Hematopoietic multipotent progenitor cell treated with erythropoietin and hydrocortisone succinate and interleukin-3 and kit ligand, for 17 days (in vitro differentiated cells): ENCODE data around the gene INTS7.
"Not testable (repeated sequence)": the region's sequence is repeated elsewhere in the genome, so short reads cannot be mapped to it uniquely, and the experiment has no call there.

Experiments
- DNase-seq: peaks from one replicate; pipeline ENCODE4 v3.0.0-alpha.2; 2015; ENCODE audit warnings: low spot score

INTS7 gene

DNA sequence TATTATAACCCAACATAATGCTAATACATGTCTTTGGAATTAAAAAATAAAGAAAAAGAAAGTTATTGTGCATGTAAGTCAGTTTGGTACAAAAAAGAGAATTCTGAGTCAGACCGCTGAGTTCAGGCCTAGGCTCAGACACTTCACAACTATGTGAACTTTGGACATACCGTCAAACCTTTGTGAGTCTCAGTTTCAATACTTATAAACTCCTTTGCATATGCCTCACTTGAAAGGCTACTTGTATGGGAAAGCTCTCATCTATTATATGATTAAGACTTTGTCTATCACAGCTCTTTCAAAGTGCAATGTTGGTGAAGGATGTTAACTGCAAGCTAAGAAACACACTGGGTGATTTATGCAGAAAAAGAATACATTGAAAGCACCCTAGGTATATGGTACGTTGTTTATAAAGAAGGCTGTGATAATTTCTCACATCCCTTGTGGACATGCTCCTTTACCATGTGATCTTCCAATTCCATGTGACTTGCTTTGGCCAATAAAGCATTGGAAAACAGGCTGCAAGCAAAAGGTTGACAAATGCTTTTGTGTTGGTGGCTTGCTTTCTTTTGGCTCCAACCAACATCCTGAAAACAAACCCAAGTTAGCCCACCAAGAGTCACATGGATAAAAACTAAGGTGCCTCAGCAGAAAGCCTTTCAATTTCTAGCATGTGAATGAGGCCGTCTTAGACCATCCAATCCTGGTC is 49.6 kb downstream of the INTS7 start:
- no peak for DNase-seq

GRCh38 chr1:211978596-211978995 is 56.8 kb downstream of the INTS7 start:
- DNase-seq, result no peak

GRCh38 chr1:211975152-211975941 is 60.0 kb downstream of the INTS7 start:
- no peak for DNase-seq

DNA sequence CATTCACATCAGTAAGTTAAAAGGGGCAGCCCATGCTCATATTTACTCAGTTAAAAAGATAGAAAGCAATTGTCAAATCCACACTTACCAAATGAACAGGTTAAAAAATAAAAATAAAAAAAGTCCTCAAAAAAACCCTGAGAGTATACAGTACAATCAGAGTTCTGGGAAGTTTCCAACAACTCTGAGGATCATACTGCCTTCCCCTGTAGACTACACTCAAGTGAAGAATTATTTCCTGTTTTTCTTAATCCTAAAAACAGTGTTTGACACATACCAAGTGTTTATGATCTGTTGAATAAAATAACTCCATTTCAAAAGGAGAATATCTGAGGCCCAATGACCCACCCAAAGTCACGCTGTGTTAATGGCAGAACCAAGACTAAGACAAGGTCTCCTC is 61.8 kb downstream of the INTS7 start:
- DNase-seq, result no peak

- DNase-seq, result no peak
Observed at GRCh38 chr1:211968200-211968834, 67.0 kb downstream of the INTS7 start.

DNA sequence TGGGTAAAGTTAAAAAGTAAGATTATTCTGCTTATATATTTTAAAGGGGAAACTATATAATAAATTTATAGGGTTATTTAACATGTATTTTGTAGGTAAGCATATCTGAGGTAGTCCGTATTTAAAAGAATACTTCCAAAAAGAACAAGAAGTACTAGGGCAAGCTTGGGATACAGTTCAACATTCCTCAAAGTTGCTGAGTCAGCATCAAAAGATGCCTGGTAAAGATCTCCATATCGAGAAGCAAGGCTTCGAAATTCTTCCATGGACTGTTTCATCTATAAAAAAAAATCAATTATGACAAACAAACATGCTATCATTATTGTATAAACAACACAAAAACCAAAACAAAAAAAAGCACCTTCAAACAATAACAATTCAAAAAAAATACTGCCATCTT is 67.7 kb downstream of the INTS7 start:
- DNase-seq, result no peak

DNA sequence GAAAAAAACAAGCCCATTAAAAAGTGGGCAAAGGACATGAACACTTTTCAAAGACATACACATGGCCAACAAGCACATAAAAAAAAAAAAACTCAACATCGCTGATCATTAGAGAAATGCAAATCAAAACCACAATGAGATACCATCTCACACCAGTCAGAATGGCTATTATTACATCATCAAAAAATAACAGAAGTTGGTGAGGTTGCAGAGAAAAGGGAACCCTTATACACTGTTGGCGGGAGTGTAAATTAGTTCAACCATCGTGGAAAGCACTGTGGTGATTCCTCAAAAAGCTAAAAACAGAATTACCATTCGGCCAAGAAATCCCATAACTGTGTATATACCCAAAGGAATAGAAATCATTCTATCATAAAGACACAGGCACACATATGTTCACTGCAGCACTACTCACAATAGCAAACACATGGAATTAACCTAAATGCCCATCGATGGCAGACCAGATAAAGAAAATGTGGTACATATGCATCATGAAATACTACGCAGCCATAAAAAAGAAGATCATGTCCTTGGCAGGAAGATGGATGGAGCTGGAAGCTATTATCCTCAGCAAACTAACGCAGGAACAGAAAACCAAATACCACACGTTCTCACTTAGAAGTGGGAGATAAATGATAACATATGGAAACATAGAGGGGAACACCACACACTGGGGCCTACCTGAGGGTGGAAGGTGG is 70.1 kb downstream of the INTS7 start:
- DNase-seq, result no peak

- DNase-seq, result no peak
Observed at GRCh38 chr1:211959680-211960079, 75.7 kb downstream of the INTS7 start.

DNA sequence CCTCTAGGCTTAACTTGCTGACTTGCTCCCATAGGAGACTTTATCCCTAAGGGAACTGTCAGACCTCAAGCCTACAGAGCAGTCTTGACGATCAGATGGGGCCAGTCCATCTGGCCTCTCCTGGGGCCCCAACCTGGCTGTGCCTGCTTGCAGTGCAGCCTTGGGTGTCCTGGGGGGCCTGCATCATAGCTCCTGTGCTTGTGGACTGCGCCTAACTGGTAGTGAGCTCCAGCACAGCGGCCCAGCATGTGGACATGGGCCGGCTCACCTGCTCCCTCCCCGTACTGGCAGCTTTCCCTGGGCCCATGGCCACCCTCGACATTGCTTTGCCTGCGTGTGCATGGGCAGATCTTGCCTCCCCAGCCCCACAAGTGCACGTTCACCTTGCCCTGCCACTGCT is 76.1 kb downstream of the INTS7 start:
- DNase-seq, result no peak

DNA sequence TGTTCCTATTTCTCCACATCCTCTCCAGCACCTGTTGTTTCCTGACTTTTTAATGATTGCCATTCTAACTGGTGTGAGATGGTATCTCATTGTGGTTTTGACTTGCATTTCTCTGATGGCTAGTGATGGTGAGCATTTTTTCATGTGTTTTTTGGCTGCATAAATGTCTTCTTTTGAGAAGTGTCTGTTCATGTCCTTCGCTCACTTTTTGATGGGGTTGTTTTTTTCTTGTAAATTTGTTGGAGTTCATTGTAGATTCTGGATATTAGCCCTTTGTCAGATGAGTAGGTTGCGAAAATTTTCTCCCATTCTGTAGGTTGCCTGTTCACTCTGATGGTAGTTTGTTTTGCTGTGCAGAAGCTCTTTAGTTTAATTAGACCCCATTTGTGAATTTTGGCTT is 81.3 kb downstream of the INTS7 start:
- DNase-seq, result not testable (repeated sequence)

- not testable (repeated sequence) for DNase-seq
Observed at GRCh38 chr1:211953543-211953942, 81.8 kb downstream of the INTS7 start.

DNA sequence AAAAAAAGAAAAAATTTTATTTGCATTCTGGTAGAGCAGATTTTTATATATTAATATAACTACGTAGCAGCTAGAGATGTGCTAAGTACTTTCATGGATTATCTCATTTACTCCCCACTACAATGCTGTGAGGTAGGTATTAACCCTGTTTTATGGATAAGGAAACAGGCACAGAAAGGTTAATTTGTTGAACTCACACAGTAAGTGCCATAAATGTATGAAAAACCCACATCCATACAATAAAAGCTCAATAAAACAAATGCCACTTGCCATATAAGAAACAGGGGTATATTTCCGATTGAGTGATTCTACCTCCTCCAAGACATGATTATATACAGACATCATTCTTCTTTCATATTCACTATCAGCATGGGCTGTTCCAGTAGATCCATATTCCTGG is 83.1 kb downstream of the INTS7 start:
- no peak for DNase-seq

- no peak for DNase-seq
Observed at GRCh38 chr1:211951856-211952255, 83.5 kb downstream of the INTS7 start.

DNA sequence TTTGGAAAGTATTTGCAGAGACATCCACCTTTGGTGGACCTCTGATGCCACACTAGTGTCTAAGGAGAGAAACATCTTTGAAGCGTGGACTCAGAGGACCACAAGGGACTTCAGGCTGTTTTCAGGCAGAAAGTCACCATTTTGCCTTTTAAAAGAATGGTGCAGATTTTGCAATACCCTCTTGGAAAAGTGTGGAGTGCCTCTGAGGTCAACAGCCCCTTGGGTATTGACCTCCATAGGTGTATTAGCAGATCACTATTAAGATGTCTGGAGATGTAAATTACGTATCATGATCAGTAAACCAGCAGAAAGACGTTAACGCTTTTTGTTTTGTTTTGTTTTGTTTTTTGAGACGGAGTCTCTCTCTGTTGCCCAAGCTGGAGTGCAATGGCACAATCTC is 87.0 kb downstream of the INTS7 start:
- DNase-seq, result no peak

- DNase-seq, result no peak
Observed at GRCh38 chr1:211947396-211948295, 87.7 kb downstream of the INTS7 start.

GRCh38 chr1:211944733-211945500 is 90.4 kb downstream of the INTS7 start:
- no peak for DNase-seq

- no peak for DNase-seq
Observed at GRCh38 chr1:211942583-211942982, 92.8 kb downstream of the INTS7 start.

DNA sequence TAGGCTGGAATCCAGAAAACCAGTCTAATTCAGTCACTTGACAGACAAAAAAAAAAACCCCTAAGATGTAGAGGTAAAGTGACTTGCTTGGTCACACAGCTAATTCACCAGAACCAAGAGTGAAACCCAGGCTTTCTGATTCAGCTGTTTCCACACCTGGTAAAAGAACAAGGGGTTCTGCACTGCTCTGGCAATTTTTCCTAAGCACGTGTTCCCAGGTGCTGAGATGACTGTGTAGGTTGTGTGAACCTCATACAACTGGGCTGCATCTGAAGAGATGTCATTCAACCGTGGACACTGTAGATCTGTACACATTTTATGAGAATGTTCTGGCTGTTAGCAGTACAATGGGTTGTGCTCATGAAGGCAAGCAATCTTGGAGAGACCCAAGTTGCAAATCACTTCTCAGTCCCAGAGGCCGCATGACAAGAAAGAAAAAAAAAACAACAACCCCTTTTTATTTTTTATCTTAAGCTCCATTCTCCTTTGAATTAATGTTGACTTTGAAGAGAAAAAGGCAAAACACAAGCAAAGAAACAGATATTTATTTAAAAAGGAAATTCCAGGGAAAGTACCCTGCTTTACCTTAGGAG is 95.4 kb downstream of the INTS7 start:
- no peak for DNase-seq

- DNase-seq, result peak; percentile 50
Observed at GRCh38 chr1:211938561-211938997, 96.8 kb downstream of the INTS7 start.

DNA sequence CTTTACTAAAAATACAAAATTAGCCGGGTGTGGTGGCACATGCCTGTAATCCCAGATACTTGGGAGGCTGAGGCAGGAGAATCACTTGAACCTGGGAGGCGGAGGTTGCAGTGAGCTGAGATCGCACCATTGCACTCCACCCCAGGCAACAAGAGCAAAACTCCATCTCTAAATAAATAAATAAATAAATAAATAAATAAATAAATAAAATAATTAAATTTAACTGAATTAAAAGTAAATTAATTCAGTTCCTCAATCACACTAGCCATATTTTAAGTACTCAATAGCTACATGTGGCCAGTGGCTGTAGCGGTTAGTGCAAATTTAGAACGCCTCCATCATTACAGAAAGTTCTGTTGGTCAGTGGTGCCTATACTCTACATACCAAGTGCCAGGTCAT is 97.9 kb downstream of the INTS7 start:
- DNase-seq, result not testable (repeated sequence)
